NCI-H524 treated with DMSO at 0.1 percent for 48 hours (cell line): Measurements from ENCODE around the gene SLC6A14.

ENCODE experiments used
- DNase-seq: peaks from one replicate; lab custom pipeline; 2025; lab: John Stamatoyannopoulos, UW

The SLC6A14 gene

DNA sequence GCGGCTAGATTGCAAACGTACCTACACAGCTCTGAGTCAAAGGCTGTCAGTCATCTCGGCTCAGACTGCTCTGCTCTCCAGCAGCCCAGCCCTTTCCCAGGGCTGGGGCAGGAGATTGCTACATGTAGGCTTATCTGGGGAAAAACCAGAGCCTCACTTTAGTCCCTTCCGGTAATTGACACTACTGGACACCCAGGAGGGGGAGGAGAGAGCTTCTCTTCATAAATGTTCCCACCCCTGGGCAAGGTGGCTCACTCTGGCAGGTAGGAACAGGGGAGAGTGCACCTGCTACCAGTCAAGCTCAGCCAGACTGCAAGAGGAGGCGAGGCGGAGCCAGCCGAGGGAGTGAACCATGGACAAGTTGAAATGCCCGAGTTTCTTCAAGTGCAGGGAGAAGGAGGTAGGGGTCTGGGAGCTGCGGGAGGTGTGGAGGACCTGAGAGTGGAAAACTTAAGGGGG lies at the start of gene SLC6A14:
TSS of gene SLC6A14 (plus strand) at position 249 of the 459 bp plus-strand sequence. CDS start at position 353, 104 bp downstream.
- DNase-seq = no peak

GRCh38 chrX:116395752-116396151 lies 40.7 kb upstream of the SLC6A14 start:
- no peak for DNase-seq

GRCh38 chrX:116399681-116400080 lies 36.7 kb upstream of the SLC6A14 start:
- DNase-seq = no peak

DNA sequence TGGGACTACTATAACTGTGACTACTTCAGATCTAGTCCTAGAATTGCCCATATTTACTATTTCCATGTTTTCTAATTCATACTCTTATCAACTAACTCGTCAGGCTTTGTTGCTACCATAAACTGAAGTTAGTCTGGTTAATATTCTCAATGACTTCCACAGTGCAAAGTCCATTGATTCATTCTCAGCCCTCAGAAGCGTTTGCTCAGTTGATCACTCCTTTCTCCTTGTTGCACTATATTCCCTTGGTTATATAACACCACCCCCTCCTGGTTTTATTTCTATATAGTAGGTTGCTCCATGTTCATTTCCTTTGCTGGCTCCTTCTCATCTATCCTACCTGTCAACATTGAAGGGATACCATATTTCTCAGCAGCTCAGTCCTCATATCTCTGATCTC lies 27.2 kb upstream of the SLC6A14 start:
- no peak for DNase-seq

DNA sequence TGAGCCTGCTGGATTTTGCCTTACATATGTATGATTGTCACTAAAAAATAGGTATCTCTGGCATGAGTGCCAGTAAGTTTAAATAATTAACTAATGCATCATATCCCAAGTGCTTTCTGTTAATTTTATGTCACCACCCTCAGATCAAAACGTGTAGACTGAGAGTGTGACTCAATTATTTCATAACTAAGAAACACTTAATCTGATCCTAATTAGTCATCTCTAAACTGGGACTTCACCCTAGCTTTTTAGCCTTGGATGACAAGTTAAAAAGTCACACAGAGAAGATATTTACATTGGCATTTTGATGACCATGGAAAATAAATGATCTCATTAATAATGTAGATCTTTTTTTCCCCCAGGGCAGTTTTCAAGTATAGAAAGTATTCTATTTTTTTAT lies 23.1 kb upstream of the SLC6A14 start:
- no peak for DNase-seq

- DNase-seq = no peak
These were observed 19.2 kb upstream of the SLC6A14 start for GRCh38 chrX:116417214-116417613.

DNA sequence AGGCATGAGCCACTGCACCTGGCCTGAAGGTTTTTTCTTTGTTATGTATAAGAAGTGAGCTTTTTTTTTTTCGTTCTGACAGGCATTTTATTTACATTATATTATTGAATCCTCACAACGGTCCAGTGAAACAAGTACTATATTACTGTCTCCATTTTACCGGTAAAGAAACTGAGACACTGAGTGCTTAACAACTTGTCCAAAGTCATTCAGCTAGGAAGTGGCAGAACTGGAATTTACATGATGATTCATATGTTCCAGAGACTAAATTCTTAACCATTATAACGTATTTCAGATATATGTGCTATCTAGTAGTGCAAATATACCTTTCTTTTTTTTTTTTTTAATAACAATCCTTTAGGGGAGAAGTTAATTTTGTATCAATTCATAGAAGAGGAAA lies 18.4 kb upstream of the SLC6A14 start:
- DNase-seq = no peak

DNA sequence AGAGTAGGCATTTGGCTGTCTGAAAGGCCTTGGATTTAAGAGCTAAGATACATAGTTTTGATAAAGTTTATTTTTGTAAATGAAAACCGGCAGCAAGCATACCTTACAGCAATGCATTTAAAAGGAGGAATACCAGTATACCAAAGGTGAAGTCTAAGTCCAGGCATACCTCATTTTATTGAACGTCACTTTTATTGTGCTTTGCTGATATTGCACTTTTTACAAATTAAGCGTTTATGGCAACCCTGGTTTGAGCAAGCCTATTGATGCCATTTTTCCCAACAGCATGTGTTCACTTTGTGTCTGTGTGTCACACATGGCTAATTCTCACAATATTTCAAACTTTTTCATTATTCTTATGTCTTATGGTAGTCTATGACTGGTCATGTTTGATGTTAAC lies 8.4 kb upstream of the SLC6A14 start:
- no peak for DNase-seq

GRCh38 chrX:116435597-116435996 lies 809 bp upstream of the SLC6A14 start:
- DNase-seq = no peak

GRCh38 chrX:116449156-116449555 lies 12.8 kb downstream of the SLC6A14 start:
- no peak for DNase-seq

GRCh38 chrX:116462822-116463221 lies 26.4 kb downstream of the SLC6A14 start, which contains the start of gene CT83:
Gene CT83 (minus strand): TSS chrX:116462976. CDS start chrX:116462856, 120 bp downstream.
- no peak for DNase-seq

DNA sequence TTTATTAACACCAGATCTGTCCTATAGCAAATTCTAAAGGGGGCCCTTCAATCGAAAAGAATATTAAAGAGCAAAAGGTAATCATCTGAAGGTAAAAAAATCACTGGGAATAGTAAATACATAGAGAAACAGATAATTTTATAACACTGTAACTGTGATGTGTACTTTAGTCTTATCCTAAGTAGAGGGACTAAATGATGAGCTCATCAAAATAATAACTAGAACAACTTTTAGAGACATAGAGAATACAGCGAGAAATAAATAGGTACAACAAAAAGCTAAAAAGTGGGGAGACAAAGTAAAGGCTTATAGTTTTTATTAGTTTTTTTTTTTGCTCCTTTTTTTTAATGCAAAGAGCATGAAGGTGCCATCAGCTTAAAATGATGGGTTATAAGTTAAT lies 43.7 kb downstream of the SLC6A14 start:
- no peak for DNase-seq

- DNase-seq = no peak
These were observed 53.7 kb downstream of the SLC6A14 start for GRCh38 chrX:116490104-116490503.

- no peak for DNase-seq
These were observed 56.9 kb downstream of the SLC6A14 start for GRCh38 chrX:116493271-116493670.

- no peak for DNase-seq
These were observed 63.4 kb downstream of the SLC6A14 start for GRCh38 chrX:116499780-116500179.
